Measurements from ENCODE around the gene LGR6.

- TF ChIP-seq, protein P1, sequence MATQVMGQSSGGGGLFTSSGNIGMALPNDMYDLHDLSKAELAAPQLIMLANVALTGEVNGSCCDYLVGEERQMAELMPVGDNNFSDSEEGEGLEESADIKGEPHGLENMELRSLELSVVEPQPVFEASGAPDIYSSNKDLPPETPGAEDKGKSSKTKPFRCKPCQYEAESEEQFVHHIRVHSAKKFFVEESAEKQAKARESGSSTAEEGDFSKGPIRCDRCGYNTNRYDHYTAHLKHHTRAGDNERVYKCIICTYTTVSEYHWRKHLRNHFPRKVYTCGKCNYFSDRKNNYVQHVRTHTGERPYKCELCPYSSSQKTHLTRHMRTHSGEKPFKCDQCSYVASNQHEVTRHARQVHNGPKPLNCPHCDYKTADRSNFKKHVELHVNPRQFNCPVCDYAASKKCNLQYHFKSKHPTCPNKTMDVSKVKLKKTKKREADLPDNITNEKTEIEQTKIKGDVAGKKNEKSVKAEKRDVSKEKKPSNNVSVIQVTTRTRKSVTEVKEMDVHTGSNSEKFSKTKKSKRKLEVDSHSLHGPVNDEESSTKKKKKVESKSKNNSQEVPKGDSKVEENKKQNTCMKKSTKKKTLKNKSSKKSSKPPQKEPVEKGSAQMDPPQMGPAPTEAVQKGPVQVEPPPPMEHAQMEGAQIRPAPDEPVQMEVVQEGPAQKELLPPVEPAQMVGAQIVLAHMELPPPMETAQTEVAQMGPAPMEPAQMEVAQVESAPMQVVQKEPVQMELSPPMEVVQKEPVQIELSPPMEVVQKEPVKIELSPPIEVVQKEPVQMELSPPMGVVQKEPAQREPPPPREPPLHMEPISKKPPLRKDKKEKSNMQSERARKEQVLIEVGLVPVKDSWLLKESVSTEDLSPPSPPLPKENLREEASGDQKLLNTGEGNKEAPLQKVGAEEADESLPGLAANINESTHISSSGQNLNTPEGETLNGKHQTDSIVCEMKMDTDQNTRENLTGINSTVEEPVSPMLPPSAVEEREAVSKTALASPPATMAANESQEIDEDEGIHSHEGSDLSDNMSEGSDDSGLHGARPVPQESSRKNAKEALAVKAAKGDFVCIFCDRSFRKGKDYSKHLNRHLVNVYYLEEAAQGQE (IDR thresholded peaks at IDR 0.05; ENCODE audit: unreplicated experiment), result no peak
- TF ChIP-seq CTCF (conservative IDR thresholded peaks at IDR 0.05; ENCODE audit: low read depth in 2 of 2) (peak; percentile 65 to 85), EZH2 (IDR thresholded peaks at IDR 0.05; ENCODE audit: low read depth, unreplicated experiment) (no peak), NANOG (IDR thresholded peaks at IDR 0.05; ENCODE audit: borderline replicate concordance) (no peak), EZH2phosphoT487 (IDR thresholded peaks at IDR 0.05; ENCODE audit: unreplicated experiment) (no peak), POLR2AphosphoS5 (IDR thresholded peaks at IDR 0.05; ENCODE audit: low read depth) (no peak), CREB1 (CRISPR knock-in tag; IDR thresholded peaks at IDR 0.05; ENCODE audit: low read depth) (no peak), JUNB (IDR thresholded peaks at IDR 0.05; ENCODE audit: unreplicated experiment) (no peak)
- TF ChIP-seq, protein P2, sequence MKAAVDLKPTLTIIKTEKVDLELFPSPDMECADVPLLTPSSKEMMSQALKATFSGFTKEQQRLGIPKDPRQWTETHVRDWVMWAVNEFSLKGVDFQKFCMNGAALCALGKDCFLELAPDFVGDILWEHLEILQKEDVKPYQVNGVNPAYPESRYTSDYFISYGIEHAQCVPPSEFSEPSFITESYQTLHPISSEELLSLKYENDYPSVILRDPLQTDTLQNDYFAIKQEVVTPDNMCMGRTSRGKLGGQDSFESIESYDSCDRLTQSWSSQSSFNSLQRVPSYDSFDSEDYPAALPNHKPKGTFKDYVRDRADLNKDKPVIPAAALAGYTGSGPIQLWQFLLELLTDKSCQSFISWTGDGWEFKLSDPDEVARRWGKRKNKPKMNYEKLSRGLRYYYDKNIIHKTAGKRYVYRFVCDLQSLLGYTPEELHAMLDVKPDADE (IDR thresholded peaks at IDR 0.05), result no peak
These were observed 4.4 kb upstream of the LGR6 start for GRCh38 chr1:202189001-202189790.

All from GM23338 (cell line).